OCI-LY7 (cell line): Measurements from ENCODE around the gene BAIAP2L1. TPM values are rescaled to one million over a fixed set of nuclear protein-coding genes. Genes with fewer than 3 reads are reported as not detected.

Experiments
- BruUV-seq: library from RNA; stranded (reverse); fragments of 400-500 nt; replicated peaks from 2 replicates; lab custom pipeline; 2021; lab: Mats Ljungman, UMichigan
- CTCF ChIA-PET: fragments of 300-600 bp; sonication (Branson Sonifier 250); formaldehyde crosslinking; loops from one replicate; lab custom pipeline; 2022; ENCODE audit warnings: antibody characterized with exemption; ENCODE audit not compliant: unreplicated experiment; lab: Charles Lee
- POLR2A ChIA-PET: fragments of 300-600 bp; sonication (Branson Sonifier 250); formaldehyde crosslinking; loops from one replicate; lab custom pipeline; 2022; ENCODE audit warnings: antibody characterized with exemption; lab: Charles Lee
- DNase-seq: peaks from one replicate; pipeline ENCODE4 v3.0.0-alpha.2; 2015; ENCODE audit warnings: low spot score
- H2AFZ ChIP-seq: fragments of 200-600 bp; sonication (generic), shearing (Covaris generic); 2 replicates; pipeline ENCODE4 v1.6.1; 2014; ENCODE audit warnings: mild to moderate bottlenecking, antibody characterized with exemption, low read length, moderate library complexity
- H3K27ac ChIP-seq: fragments of 200-600 bp; sonication (generic); 2 replicates; pipeline ENCODE4 v1.5.1; 2014; ENCODE audit warnings: mixed run types, low read depth, mild to moderate bottlenecking, moderate library complexity, low read length, inconsistent platforms; ENCODE audit not compliant: poor library complexity, severe bottlenecking
- H3K36me3 ChIP-seq: fragments of 200-600 bp; sonication (generic); 2 replicates; pipeline ENCODE4 v1.6.1; 2014; ENCODE audit warnings: mild to moderate bottlenecking, antibody characterized with exemption, low read length, moderate library complexity, mixed read lengths; ENCODE audit not compliant: insufficient read depth
- H3K4me1 ChIP-seq: fragments of 200-600 bp; sonication (generic); 2 replicates; pipeline ENCODE4 v1.5.1; 2014; ENCODE audit warnings: mild to moderate bottlenecking, low read length; ENCODE audit not compliant: insufficient read depth, poor library complexity, severe bottlenecking
- H3K4me2 ChIP-seq: fragments of 200-600 bp; sonication (generic); 2 replicates; pipeline ENCODE4 v1.6.1; 2014; ENCODE audit warnings: mild to moderate bottlenecking, low read length
- H3K4me3 ChIP-seq: fragments of 200-600 bp; sonication (generic); 2 replicates; pipeline ENCODE4 v1.5.1; 2014; ENCODE audit warnings: mild to moderate bottlenecking, low read depth, low read length; ENCODE audit not compliant: poor library complexity, severe bottlenecking
- H3K79me2 ChIP-seq: fragments of 200-600 bp; sonication (generic); 2 replicates; pipeline ENCODE4 v1.6.1; 2016; ENCODE audit warnings: low read depth, mild to moderate bottlenecking, low read length, moderate library complexity, mixed read lengths; ENCODE audit not compliant: insufficient read depth
- H3K9me2 ChIP-seq: fragments of 200-600 bp; sonication (generic); 2 replicates; pipeline ENCODE4 v1.6.1; 2016; ENCODE audit warnings: mild to moderate bottlenecking, low read length, mixed read lengths; ENCODE audit not compliant: insufficient read depth
- H3K9me3 ChIP-seq: fragments of 200-600 bp; sonication (generic); 2 replicates; pipeline ENCODE4 v1.6.1; 2014; ENCODE audit warnings: mild to moderate bottlenecking, mixed run types, low read length, mixed read lengths
- H4K20me1 ChIP-seq: fragments of 200-600 bp; sonication (generic); 2 replicates; pipeline ENCODE4 v1.6.1; 2014; ENCODE audit warnings: mild to moderate bottlenecking, antibody characterized with exemption, low read length, moderate library complexity, mixed read lengths; ENCODE audit not compliant: insufficient read depth
- EZH2phosphoT487 ChIP-seq: fragments of 200-600 bp; sonication (generic); IDR thresholded peaks from 2 replicates; pipeline ENCODE4 v1.6.1; 2018; ENCODE audit warnings: low read depth, borderline replicate concordance, mild to moderate bottlenecking, mixed run types, antibody characterized with exemption, low read length, moderate library complexity, mixed read lengths
- intact Hi-C: fragments of 100-400 bp; cut with micrococcal nuclease; formaldehyde crosslinking; loops from one replicate; pipeline ENCODE4 v1.10.0; 2022; ENCODE audit not compliant: unreplicated experiment
- total RNA-seq, 2 experiments: library from RNA; depleted of rRNA in 1 of 2; stranded (reverse); fragments of >200 nt in 1 of 2; shearing (Covaris generic) in 1 of 2; gene quantifications; 2 replicates each; pipeline ENCODE4 v1.2.3, GENCODE V29; 2014 to 2022
- TF ChIP-seq, protein P1 (sequence below): fragments of 200-600 bp; sonication (generic); conservative IDR thresholded peaks from 2 replicates; pipeline ENCODE4 v1.5.1; 2014; ENCODE audit warnings: mild to moderate bottlenecking, antibody characterized with exemption, low read length, moderate library complexity, mixed read lengths

BAIAP2L1 gene
- total RNA-seq, 2 experiments from 2014 or later: not detected

DNA sequence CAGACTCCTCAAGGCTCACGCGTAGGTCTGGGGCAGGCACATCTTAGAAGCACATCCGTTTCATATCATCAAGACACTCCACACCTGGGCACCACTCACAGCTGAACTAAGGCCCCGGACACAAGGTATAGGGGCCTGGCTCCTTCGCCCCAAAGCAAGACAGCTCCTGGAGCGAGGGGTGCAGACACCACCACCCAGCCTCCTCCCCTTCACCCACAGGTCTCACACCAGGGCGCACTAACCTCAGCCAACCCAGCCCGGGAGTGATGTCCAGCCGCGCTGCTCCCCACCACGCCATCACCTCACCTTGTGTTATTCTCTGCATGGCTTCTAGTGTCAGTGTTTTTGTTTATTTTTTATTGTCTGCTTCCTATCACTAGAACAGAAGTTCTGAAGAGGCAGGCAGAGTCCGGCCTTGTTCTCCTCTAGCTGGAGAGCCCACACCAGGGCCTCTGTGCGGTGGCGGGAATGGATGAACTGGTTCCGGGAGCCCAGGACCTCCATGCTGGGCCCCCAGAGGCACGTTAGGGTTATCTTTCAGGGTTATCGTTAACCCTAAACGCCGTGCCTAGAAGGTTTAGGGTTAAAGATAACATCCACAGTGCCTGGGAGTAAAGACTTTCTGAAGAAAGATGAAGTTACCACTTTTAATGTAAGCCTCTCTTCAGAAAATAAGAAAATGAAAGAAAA is 97.6 kb downstream of the BAIAP2L1 start:
- H3K4me1 ChIP-seq: no peaks in the 10 kb centered on the region
- ChIA-PET POLR2A (no interaction called here), CTCF (no interaction called here)
- BruUV-seq: no TSS peak
- intact Hi-C loops: no loop called here
- H3K27ac ChIP-seq: no peak overlapping the region
- no peaks in the 10 kb centered on the region for H3K36me3 ChIP-seq
- H4K20me1 ChIP-seq: no peaks in the 10 kb centered on the region
- H3K9me3 ChIP-seq: no peaks in the 10 kb centered on the region
- no peak overlapping the region for H3K4me3 ChIP-seq
- no peaks in the 10 kb centered on the region for H3K79me2 ChIP-seq
- H3K4me2 ChIP-seq: no peak overlapping the region
- H2AFZ ChIP-seq: no peak overlapping the region
- no peaks in the 10 kb centered on the region for H3K9me2 ChIP-seq
- DNase-seq: no peak
- no peak for TF ChIP-seq EZH2phosphoT487
- TF ChIP-seq, protein P1, sequence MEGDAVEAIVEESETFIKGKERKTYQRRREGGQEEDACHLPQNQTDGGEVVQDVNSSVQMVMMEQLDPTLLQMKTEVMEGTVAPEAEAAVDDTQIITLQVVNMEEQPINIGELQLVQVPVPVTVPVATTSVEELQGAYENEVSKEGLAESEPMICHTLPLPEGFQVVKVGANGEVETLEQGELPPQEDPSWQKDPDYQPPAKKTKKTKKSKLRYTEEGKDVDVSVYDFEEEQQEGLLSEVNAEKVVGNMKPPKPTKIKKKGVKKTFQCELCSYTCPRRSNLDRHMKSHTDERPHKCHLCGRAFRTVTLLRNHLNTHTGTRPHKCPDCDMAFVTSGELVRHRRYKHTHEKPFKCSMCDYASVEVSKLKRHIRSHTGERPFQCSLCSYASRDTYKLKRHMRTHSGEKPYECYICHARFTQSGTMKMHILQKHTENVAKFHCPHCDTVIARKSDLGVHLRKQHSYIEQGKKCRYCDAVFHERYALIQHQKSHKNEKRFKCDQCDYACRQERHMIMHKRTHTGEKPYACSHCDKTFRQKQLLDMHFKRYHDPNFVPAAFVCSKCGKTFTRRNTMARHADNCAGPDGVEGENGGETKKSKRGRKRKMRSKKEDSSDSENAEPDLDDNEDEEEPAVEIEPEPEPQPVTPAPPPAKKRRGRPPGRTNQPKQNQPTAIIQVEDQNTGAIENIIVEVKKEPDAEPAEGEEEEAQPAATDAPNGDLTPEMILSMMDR: no peak

DNA sequence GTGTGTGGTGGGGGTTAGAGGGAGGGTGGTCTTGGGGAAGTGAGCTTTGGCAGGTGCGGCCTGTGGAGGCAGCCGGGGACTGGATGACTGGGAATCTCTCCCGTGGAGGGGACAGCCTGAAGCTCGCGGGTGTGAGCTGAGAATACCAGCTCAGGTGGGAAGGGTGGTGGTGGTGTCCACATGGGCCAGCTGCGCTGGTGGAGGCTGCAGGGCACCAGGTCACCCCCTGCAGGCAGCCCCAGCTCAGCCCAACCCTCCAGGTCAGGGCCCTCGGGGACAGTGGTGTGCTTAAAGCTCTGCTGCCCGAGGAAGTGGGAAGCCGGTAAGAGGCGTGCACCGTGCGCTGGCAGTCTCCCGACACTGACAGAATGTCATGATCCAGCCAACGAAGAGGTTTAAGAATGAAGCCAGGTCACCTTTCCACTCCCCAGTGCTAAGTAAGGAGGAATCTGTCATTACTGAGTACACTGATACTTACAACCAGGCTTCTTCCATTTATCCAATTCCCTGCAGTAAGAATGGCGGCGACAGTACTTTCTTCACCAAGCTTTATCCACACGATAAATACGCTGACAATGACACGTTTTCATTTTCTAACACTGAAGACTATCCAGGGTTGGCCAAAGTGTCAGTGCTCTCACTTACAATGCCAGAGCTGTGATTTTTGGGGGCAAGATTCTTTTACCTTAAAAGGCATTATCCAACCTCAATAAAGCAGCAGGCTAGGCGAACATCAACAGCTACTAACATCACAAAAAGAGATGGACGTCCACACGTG is 99.0 kb downstream of the BAIAP2L1 start:
- ChIA-PET POLR2A (interaction anchor here (0.5 to 0.6 kb wide), 4 partner anchors 219 to 1025 kb away, joined by 3 to 4 read pairs (median 4); no protein-coding TSS in a partner anchor), CTCF (no interaction called here)
- H3K27ac ChIP-seq: no peak overlapping the region
- no peak overlapping the region for H3K4me3 ChIP-seq
- no peak for TF ChIP-seq EZH2phosphoT487
- TF ChIP-seq, protein P1: no peak
- no peaks in the 10 kb centered on the region for H3K9me2 ChIP-seq
- DNase-seq: no peak
- no peaks in the 10 kb centered on the region for H3K79me2 ChIP-seq
- H4K20me1 ChIP-seq: no peaks in the 10 kb centered on the region
- H3K36me3 ChIP-seq: no peaks in the 10 kb centered on the region
- BruUV-seq: no TSS peak
- no peak overlapping the region for H2AFZ ChIP-seq
- no peak overlapping the region for H3K4me2 ChIP-seq
- no peaks in the 10 kb centered on the region for H3K9me3 ChIP-seq
- no peaks in the 10 kb centered on the region for H3K4me1 ChIP-seq
- intact Hi-C loops: no loop called here
